Measurements from ENCODE around the gene MAP4K2. TPM values are rescaled to one million over a fixed set of nuclear protein-coding genes. Genes with fewer than 3 reads are reported as not detected.

MAP4K2 gene
- total RNA-seq, 1 donor from 2014 or later, result 11.3 TPM

- intact Hi-C loops (cut with DNase I), result no loop called here
These were observed 67.2 kb downstream of the MAP4K2 start for GRCh38 chr11:64735725-64736259.

More at GRCh38 chr11:64735725-64736259, 67.2 kb downstream of the MAP4K2 start:
- ATAC-seq, result no peak
- DNase-seq (ENCODE audit: missing footprints), result peak; percentile 6

Other genes with a start within 250 kb of the MAP4K2 start
- not detected for gene SLC22A11, start 247.3 kb downstream of the MAP4K2 start, total RNA-seq
- not detected for gene SLC22A12, start 212.0 kb downstream of the MAP4K2 start, total RNA-seq
- gene NRXN2, start 80.0 kb downstream of the MAP4K2 start, total RNA-seq, result 1.9 TPM
- 46.8 TPM for gene RASGRP2, start 59.1 kb downstream of the MAP4K2 start, total RNA-seq
- 179 TPM for gene PYGM, start 43.2 kb downstream of the MAP4K2 start, total RNA-seq
- 172 TPM for gene SF1, start 24.7 kb downstream of the MAP4K2 start, total RNA-seq
- 8.4 TPM for gene MEN1, start 7.3 kb upstream of the MAP4K2 start, total RNA-seq
- 0.16 TPM for gene CDC42BPG, start 41.4 kb upstream of the MAP4K2 start, total RNA-seq
- 56.0 TPM for gene EHD1, start 75.4 kb upstream of the MAP4K2 start, total RNA-seq
- gene ATG2A, start 114.0 kb upstream of the MAP4K2 start, total RNA-seq, result 10.7 TPM
- 20.6 TPM for gene PPP2R5B, start 121.5 kb upstream of the MAP4K2 start, total RNA-seq
- not detected for gene GPHA2, start 132.7 kb upstream of the MAP4K2 start, total RNA-seq
- not detected for gene MAJIN, start 168.9 kb upstream of the MAP4K2 start, total RNA-seq
- gene BATF2, start 193.8 kb upstream of the MAP4K2 start, total RNA-seq, result 1.5 TPM
- 131 TPM for gene ARL2, start 210.9 kb upstream of the MAP4K2 start, total RNA-seq
- 18.3 TPM for gene SNX15, start 224.2 kb upstream of the MAP4K2 start, total RNA-seq
- gene SAC3D1, start 238.0 kb upstream of the MAP4K2 start, total RNA-seq, result 7.5 TPM

Data from Right ventricle myocardium inferior (tissue), 1 donor.